ENCODE results near the gene CDH23. TPM values are rescaled to one million over a fixed set of nuclear protein-coding genes. Genes with fewer than 3 reads are reported as not detected.

Gene CDH23
- total RNA-seq, 4 donors from 2014 or later = 13.8 to 20.1 (median 17.3) TPM

GRCh38 chr10:71555087-71555723 lies 158.5 kb downstream of the CDH23 start:
- TF ChIP-seq POLR2A (IDR thresholded peaks at IDR 0.05) (no peak), EP300 (IDR thresholded peaks at IDR 0.05) (no peak), CTCF (IDR thresholded peaks at IDR 0.05) (no peak)
- no peaks in the 10 kb centered on the region for H3K9me3 ChIP-seq
- H3K27me3 ChIP-seq = no peaks in the 10 kb centered on the region
- 65 to 68% methylated on average over 10 of the region's 10 CpGs for WGBS, 2 donors
- no peak overlapping the region for H3K27ac ChIP-seq
- DNase-seq (ENCODE audit: low spot score in 2 of 2) = no peak
- no peaks in the 10 kb centered on the region for H3K36me3 ChIP-seq
- H3K4me1 ChIP-seq = no peaks in the 10 kb centered on the region
- H3K4me3 ChIP-seq = no peak overlapping the region

- WGBS, 2 donors = 44 to 64% methylated on average over 1 of the region's 1 CpG
- no peaks in the 10 kb centered on the region for H3K27me3 ChIP-seq
- DNase-seq (ENCODE audit: low spot score in 2 of 2) = no peak
- H3K4me1 ChIP-seq = no peaks in the 10 kb centered on the region
- H3K9me3 ChIP-seq = no peaks in the 10 kb centered on the region
- TF ChIP-seq POLR2A (IDR thresholded peaks at IDR 0.05) = no peak
- TF ChIP-seq CTCF (IDR thresholded peaks at IDR 0.05) = no peak
- TF ChIP-seq EP300 (IDR thresholded peaks at IDR 0.05) = no peak
- H3K36me3 ChIP-seq = no peaks in the 10 kb centered on the region
- H3K27ac ChIP-seq = no peak overlapping the region
- no peak overlapping the region for H3K4me3 ChIP-seq
Measured at GRCh38 chr10:71555724-71556119, 159.0 kb downstream of the CDH23 start.

GRCh38 chr10:71558991-71559390 lies 162.3 kb downstream of the CDH23 start:
- no peaks in the 10 kb centered on the region for H3K4me1 ChIP-seq
- TF ChIP-seq POLR2A (IDR thresholded peaks at IDR 0.05) (no peak), EP300 (IDR thresholded peaks at IDR 0.05) (no peak), CTCF (IDR thresholded peaks at IDR 0.05) (no peak)
- H3K27ac ChIP-seq = no peak overlapping the region
- H3K27me3 ChIP-seq = no peaks in the 10 kb centered on the region
- DNase-seq (ENCODE audit: low spot score in 2 of 2) = no peak
- no peaks in the 10 kb centered on the region for H3K9me3 ChIP-seq
- no peak overlapping the region for H3K4me3 ChIP-seq
- H3K36me3 ChIP-seq = no peaks in the 10 kb centered on the region
- 56 to 59% methylated on average over 3 of the region's 3 CpGs for whole genome bisulfite sequencing, 2 donors

GRCh38 chr10:71561003-71561574 lies 164.4 kb downstream of the CDH23 start:
- DNase-seq (ENCODE audit: low spot score in 2 of 2) = no peak
- Histone ChIP-seq H3K36me3 (no peaks in the 10 kb centered on the region), H3K4me3 (no peak overlapping the region), H3K27me3 (no peaks in the 10 kb centered on the region), H3K4me1 (no peaks in the 10 kb centered on the region), H3K27ac (no peak overlapping the region), H3K9me3 (no peaks in the 10 kb centered on the region)
- 42 to 46% methylated on average over 5 of the region's 5 CpGs for WGBS, 2 donors
- TF ChIP-seq EP300 (IDR thresholded peaks at IDR 0.05) (no peak), CTCF (IDR thresholded peaks at IDR 0.05) (no peak), POLR2A (IDR thresholded peaks at IDR 0.05) (no peak)

- WGBS, 2 donors = 91 to 93% methylated on average over 9 of the region's 9 CpGs
- TF ChIP-seq CTCF (IDR thresholded peaks at IDR 0.05) (no peak), POLR2A (IDR thresholded peaks at IDR 0.05) (no peak), EP300 (IDR thresholded peaks at IDR 0.05) (no peak)
- DNase-seq (ENCODE audit: low spot score in 2 of 2) = no peak
- Histone ChIP-seq H3K27ac (no peak overlapping the region), H3K4me3 (no peak overlapping the region), H3K27me3 (no peaks in the 10 kb centered on the region), H3K36me3 (no peaks in the 10 kb centered on the region), H3K4me1 (no peaks in the 10 kb centered on the region), H3K9me3 (no peaks in the 10 kb centered on the region)
Measured at GRCh38 chr10:71562181-71562580, 165.5 kb downstream of the CDH23 start.
